DMS53 treated with DMSO at 0.1 percent for 48 hours (cell line): ENCODE data around the gene LINC01488.

Experiments
- DNase-seq: peaks from one replicate; lab custom pipeline; 2025; ENCODE audit not compliant: unreplicated experiment; lab: John Stamatoyannopoulos, UW

LINC01488 gene

DNA sequence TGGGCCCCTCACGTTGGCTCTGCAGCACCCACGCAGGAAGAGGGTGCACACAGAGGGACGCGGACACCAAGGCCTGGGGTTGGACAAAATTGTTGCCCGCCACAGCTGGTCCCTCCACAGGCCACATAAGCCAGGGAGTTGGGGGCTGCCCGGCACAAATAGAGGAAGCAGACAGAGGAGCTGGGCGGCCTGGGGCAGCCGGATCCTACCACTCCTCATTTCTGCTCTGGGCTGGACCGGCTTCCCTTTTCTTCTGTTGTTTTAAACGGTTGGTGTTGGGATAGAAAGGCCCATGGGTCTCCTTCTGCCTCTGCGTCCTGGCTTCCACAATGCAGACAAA is 36.4 kb upstream of the LINC01488 start:
- no peak for DNase-seq

GRCh38 chr11:69446108-69446507 is 35.4 kb upstream of the LINC01488 start:
- no peak for DNase-seq

GRCh38 chr11:69447786-69448185 is 33.7 kb upstream of the LINC01488 start:
- no peak for DNase-seq

DNA sequence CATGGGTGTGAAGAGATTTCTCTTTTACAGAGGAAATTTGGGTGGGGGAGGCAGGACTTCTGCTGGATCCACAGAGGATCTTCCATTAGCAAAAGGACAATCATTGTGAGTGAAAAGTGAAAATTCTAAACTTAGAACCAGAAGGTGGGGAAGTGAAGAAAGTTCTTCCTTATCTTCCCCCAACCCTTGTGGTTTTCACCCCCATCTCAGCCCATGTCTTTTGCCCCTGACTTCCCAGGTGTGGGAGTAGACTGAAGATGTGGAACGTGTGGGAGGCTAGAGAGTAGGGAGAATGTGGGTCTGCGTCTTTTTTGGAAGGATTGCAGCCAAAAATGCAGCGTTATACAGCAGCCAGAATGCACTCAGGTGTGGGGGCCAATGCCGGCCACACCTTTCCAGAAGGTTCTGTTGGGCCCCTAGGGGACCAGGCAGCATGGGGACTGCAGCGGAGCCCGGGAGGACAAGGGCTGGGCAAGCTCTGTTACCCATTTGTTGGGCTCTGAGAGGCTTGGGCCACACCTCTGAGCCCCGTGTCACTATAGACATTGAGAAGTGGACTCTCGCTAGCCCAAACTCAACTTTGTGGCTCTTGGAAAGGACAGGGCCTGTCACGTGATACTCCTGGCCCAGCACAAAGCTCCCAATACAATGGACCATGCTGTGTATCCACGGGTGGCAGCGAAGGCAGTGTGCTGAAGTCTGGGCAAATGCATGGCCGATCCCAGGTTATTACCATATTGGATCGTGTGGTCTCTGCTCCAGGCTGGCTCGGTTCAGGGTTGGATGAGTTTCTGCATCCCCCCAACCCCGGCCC is 32.8 kb upstream of the LINC01488 start:
- DNase-seq, result no peak

DNA sequence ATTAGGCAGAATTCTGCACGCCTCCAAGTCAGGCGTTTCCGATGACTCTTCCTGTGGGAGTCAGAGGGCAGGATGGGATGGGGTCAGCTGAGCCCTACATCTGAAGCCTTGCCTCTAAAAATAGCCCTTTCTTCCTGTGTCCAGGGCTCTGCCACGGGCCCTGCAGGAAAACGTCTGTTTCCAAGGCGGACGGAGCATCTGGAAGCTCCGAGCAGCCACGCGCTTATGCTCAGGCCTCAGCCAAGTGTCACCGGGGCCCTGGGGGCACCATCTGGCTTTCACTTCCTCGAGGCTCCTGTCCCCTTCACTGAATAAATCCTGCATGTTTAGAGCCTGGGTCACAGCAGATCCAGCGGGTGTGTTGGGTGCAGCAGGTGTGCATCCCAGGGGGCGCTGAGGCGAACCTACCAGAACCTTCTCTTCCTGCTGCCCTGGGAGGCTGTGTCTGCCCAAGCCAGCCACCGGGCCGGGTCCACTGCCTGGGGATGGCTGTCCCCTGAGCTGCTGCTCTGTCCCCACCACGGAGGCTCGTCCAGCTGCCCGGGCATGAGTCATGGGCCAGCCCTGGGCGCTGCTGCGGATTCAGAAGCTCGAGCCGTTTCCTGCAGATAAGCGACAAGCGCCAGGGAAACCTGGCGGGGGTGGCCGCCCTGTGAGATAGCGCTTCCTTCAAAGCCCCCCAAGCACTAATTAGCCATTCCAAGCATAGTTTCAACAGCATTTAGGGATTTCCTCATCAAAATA is 32.0 kb upstream of the LINC01488 start:
- no peak for DNase-seq

DNA sequence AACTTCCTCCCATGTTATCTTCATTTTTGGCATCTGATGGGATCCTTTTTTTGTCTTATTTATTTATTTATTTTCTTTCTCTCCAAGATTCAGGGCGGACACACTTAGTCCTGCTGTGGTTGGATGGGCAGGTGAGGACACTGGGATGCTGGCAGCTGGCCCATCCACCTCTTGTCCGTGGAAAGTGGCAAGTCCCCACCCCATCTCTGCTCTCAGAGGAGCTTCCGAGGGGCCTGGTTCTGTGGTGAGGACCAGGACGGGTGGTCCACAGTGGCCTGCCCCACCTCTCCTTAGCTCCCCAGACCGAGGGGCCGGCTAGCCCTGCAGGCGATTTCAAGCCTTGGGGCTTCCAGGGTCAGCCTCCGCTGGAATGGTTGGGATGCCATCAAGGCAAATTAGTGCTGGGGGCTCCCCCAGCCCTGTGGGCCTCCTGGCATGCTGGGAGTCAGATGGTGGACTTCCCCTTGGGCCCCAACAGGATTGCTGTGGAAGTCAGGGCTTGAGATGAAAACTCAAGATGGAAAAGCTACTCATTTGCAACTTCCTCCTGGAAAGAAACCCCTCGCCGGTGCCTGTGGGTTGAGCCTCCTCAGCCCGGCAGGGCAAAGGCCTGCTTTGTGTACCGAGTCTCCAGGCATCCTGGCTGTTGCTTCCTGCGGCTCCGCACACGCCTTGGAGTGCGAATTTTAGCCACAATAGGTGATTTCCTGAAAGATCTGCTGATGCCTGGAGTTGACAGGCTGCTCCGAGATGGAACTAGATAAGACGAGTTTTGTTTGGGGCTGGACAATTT is 31.2 kb upstream of the LINC01488 start:
- DNase-seq, result no peak

GRCh38 chr11:69450857-69451220 is 30.6 kb upstream of the LINC01488 start:
- no peak for DNase-seq

GRCh38 chr11:69451289-69451688 is 30.2 kb upstream of the LINC01488 start:
- no peak for DNase-seq

DNA sequence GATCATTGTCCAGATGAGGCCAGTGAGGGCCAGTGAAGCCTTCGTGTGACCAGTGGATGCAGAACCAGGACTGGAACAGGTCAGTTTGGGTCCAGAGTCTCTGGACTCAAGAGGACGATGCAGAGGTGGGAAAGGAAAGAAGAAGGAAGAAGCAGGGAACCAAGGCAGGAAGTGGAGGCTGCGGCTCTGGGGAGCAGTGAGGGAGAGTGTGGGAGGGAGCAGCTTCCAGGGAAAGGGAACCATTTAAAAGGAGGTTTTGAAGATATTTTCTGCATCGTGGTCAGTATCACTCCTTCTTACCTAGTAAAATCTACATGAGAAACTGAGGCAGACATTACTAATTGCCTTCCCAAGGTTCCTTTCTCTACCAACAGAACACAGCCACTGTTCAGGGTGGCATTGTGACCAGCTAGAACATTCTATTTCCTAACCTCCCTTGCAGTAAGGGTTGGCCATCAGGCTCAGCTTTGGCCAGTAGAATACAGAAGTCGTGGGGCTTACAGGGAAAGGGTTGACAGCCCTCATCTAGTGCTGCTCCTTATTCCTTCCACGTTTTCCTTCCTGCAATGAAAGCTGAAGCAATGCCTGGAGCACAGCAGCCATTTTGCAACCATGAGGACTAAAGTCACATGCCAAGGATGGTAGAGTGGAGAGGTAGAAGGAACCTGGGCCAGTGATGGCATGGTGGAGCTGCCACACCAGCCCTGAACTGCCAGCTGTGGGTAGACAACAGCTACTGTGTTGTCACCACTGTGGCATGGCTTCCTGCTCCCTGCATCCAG is 29.1 kb upstream of the LINC01488 start:
- no peak for DNase-seq

DNA sequence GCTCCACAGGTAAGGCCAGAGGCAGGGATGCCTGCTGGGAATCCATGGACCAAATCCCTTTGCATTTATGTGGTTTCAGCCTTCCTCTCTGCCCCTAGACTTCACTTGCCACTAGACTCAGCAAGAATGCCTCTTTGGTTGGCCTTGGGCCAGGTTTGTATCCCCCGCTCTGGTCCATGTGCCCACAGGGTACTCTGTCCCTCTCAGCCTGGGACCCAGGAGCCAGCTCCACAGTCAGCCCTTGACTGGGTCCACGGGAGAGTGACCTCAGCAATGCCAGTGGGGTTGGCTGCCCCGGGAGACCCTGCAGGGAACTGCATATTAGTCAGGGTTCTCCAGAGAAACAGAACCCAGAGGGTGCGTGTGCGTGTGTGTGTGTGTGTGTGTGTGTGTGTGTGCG is 28.3 kb upstream of the LINC01488 start:
- DNase-seq, result no peak

DNA sequence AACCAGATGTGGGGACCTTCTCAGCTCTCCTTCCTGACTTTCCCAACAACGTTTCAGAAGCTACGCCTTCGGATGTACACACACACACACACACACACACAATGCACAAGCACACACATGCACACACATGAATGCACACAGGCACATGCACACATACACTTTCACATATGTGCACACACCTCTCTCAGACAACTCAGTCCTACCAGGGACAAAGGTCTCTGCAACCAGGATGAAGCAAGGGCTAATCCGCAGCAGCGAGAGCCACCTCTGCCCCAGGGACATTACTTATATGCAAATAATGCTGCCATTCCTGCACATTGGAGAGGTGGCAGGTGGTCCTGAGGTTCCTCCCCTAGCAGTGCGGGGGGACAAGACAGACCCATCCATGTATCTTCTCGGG is 27.4 kb upstream of the LINC01488 start:
- DNase-seq, result no peak

DNA sequence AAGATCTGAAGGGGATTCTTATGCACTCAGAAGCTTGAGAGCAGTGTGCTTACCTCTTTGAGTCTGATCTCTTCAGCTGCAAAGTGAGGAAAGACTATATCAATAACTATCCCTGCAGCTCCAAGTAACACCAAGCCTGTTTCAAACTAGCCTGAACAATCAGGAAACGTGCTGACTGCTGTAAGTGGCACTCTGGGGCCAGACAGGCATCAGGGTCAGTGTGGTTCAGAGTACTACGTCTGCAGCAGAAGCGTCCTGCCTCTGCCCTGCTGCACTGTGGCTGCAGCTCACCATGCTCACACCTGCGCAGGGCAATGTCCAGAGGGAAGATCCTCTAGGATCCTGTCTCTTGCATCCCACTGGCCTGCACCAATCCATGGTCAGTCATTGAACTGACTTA is 25.5 kb upstream of the LINC01488 start:
- DNase-seq, result no peak

DNA sequence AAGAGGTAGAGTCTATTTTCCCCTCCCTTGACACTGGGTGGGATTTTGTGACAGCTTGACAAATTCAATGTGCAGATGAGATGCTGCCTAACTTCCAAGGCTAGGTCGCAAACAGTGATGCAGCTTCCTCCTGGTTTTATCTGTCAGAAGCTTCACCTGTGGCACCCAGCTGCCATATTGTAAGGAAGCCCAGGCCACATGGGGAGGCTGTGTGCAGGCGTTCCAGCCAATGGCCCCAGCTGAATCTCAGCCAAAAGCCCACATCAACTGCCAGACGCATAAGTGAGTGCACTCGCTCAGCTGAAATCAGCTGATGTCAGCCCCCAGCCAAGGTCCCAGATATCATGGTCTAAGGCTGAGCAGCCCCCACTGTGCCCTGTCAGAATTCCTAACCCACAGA is 24.8 kb upstream of the LINC01488 start:
- no peak for DNase-seq

DNA sequence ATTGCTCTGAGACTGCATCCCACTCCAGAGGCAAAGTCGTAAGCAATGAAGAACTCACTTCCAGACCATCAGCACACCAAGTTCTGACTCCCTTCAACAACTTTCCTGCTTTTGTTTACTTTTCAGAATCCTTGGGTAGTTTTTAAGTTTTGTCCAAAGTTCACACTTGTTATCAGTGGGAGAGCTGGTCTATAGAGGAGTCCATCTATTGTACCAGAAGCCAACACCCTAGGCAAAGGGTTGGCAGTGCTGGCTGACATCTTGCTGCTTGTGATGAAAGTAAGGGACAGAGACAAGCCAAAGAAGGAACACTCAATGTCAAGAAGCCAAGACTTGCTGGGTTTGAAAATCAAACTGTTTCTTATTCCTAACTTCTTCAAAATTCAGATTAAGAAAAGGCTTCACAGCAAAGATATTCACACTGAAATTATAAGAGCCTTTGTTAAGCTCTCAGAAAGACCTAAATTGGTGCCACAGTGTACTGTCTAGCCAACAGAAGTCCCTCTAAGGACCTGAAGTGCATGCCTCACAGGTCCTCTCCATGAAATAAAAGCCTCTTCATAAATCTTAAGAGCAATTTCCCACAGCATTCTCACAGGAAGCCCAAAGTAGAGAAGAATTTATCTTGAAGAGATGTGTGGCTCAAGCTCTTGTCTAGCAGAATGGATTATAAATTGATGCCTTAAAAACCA is 21.5 kb upstream of the LINC01488 start:
- no peak for DNase-seq

DNA sequence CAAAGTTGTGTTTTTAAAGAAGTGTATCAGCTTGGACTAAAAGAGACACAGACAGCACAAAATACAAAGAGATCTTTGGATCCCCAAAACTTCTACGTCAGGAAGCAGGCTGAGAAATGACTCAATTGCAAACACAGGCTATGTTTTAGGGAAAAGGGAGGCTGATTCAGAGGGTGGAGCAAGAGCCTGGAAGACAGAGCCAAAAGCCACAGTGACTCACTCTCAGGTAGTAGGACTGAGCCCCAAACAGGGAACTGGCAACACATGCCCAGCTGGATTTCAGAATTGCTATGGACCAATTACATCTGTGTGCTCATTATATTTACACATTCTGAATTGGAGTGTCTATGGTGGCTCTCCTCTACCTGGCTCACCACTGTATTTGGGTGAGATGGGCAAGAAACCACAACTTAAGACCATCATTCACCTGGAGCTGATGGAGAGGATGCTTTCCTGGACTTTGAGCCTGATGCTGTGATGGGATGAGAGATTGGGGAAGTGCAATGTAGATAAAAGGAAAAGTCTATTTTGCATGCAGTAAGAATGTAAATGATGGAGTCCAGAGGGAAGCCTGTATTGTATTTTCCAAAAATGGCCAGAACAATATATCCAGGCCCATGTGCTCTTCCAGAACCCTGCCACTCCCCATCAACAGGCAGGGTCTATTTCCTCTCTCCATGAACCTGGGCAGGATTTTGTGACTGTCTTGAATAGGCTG is 20.8 kb upstream of the LINC01488 start:
- DNase-seq, result no peak

DNA sequence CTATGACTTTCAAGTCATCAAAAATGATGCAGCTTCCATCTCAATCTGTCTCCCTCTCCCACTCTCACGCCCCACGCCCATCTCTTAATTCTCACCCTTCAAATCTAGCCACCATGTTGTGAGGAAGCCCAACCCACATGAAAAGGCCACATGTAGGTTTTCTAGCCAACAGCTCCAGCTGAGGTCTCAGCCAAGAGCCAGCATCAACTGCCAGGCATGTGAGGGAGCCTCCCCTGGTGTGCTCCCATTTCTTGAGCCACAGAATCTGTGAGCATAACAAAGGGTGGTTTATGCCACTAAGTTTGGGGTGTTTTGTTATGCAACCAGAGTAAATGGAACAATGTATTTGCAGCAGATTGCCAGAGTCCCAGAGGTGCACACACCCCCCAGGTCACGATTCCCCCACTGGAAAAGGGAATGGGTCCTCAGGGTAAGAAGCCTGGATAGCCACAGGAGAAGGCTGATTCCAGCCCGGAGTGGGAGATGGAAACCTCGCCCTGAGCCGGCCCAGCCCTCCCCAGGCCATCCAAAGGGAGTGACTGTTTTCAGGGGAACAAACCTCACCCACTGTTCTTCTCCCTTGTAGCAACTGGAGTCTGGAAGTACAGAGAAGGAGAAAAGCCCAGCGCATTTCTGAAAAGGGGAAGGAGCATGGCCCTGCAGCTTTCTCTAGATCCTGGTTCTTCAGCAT is 20.0 kb upstream of the LINC01488 start:
- DNase-seq, result no peak

- no peak for DNase-seq
Measured at GRCh38 chr11:69462106-69462951, 19.1 kb upstream of the LINC01488 start.

- no peak for DNase-seq
Measured at GRCh38 chr11:69463181-69463994, 18.1 kb upstream of the LINC01488 start.
